ENCODE data around the gene PEX13. TPM values are rescaled to one million over a fixed set of nuclear protein-coding genes. Genes with fewer than 3 reads are reported as not detected.

The PEX13 gene
- total RNA-seq, 1 experiment from 2014 or later, result 20.4 TPM

- H3K4me1 Mint-ChIP-seq, result no peaks in the 10 kb centered on the region
- ATAC-seq (no peak), DNase-seq (ENCODE audit: low spot score) (no peak)
- ChIA-PET POLR2A (interaction anchor here (1.4 kb wide), 1 partner anchor 9 kb away, joined by 4 read pairs; no protein-coding TSS in a partner anchor), CTCF (interaction anchor here (1.6 kb wide), 1 partner anchor 25 kb away, joined by 8 read pairs; no protein-coding TSS in a partner anchor)
- H3K36me3 Mint-ChIP-seq, result no peaks in the 10 kb centered on the region
- no peak overlapping the region for H3K27ac Mint-ChIP-seq
- no peaks in the 10 kb centered on the region for H3K27me3 Mint-ChIP-seq (ENCODE audit: low read depth)
- no peak overlapping the region for H3K4me3 Mint-ChIP-seq
- no peaks in the 10 kb centered on the region for H3K9me3 Mint-ChIP-seq
- TF ChIP-seq IRF2 (CRISPR knock-in tag; IDR thresholded peaks at IDR 0.05; ENCODE audit: borderline replicate concordance, low read depth), result no peak
- no peak for TF ChIP-seq SMAD3 (CRISPR knock-in tag; IDR thresholded peaks at IDR 0.05; ENCODE audit: borderline replicate concordance)
- TF ChIP-seq, protein P1, sequence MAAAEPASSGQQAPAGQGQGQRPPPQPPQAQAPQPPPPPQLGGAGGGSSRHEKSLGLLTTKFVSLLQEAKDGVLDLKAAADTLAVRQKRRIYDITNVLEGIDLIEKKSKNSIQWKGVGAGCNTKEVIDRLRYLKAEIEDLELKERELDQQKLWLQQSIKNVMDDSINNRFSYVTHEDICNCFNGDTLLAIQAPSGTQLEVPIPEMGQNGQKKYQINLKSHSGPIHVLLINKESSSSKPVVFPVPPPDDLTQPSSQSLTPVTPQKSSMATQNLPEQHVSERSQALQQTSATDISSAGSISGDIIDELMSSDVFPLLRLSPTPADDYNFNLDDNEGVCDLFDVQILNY (CRISPR knock-in tag; IDR thresholded peaks at IDR 0.05), result no peak
- TF ChIP-seq CREM (CRISPR knock-in tag; IDR thresholded peaks at IDR 0.05), result no peak
- TF ChIP-seq NR2C2 (CRISPR knock-in tag; IDR thresholded peaks at IDR 0.05), result no peak
- TF ChIP-seq ZNF396 (CRISPR knock-in tag; IDR thresholded peaks at IDR 0.05; ENCODE audit: borderline replicate concordance), result no peak
Measured at GRCh38 chr2:60973705-60974104, 43.8 kb upstream of the PEX13 start.

GRCh38 chr2:60974652-60975051 lies 42.9 kb upstream of the PEX13 start:
- Mint-ChIP-seq H3K27me3 (ENCODE audit: low read depth) (no peaks in the 10 kb centered on the region), H3K27ac (no peak overlapping the region), H3K36me3 (no peaks in the 10 kb centered on the region), H3K4me1 (no peaks in the 10 kb centered on the region), H3K9me3 (no peaks in the 10 kb centered on the region), H3K4me3 (no peak overlapping the region)
- POLR2A ChIA-PET, result interaction anchor here (1.4 kb wide), 1 partner anchor 9 kb away, joined by 4 read pairs; no protein-coding TSS in a partner anchor
- no peak for DNase-seq (ENCODE audit: low spot score)
- TF ChIP-seq TEAD4 (CRISPR knock-in tag; IDR thresholded peaks at IDR 0.05), result no peak
- no peak for TF ChIP-seq ZNF138 (CRISPR knock-in tag; conservative IDR thresholded peaks at IDR 0.05)
- TF ChIP-seq NR3C1 (CRISPR knock-in tag; conservative IDR thresholded peaks at IDR 0.05; ENCODE audit: low read depth), result no peak
- no peak for TF ChIP-seq ZNF416 (CRISPR knock-in tag; IDR thresholded peaks at IDR 0.05)
- no peak for TF ChIP-seq EMX1 (CRISPR knock-in tag; IDR thresholded peaks at IDR 0.05)
- TF ChIP-seq TEAD1 (CRISPR knock-in tag; IDR thresholded peaks at IDR 0.05), result no peak
- TF ChIP-seq ELF4 (CRISPR knock-in tag; IDR thresholded peaks at IDR 0.05; ENCODE audit: low read depth), result no peak
- TF ChIP-seq ATF1 (CRISPR knock-in tag; IDR thresholded peaks at IDR 0.05), result no peak
- TF ChIP-seq, protein P2, sequence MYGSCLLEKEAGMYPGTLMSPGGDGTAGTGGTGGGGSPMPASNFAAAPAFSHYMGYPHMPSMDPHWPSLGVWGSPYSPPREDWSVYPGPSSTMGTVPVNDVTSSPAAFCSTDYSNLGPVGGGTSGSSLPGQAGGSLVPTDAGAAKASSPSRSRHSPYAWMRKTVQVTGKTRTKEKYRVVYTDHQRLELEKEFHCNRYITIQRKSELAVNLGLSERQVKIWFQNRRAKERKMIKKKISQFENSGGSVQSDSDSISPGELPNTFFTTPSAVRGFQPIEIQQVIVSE (CRISPR knock-in tag; IDR thresholded peaks at IDR 0.05; ENCODE audit: borderline replicate concordance), result no peak
- no peak for TF ChIP-seq PREB (CRISPR knock-in tag; IDR thresholded peaks at IDR 0.05; ENCODE audit: borderline replicate concordance)
- TF ChIP-seq, protein P3, sequence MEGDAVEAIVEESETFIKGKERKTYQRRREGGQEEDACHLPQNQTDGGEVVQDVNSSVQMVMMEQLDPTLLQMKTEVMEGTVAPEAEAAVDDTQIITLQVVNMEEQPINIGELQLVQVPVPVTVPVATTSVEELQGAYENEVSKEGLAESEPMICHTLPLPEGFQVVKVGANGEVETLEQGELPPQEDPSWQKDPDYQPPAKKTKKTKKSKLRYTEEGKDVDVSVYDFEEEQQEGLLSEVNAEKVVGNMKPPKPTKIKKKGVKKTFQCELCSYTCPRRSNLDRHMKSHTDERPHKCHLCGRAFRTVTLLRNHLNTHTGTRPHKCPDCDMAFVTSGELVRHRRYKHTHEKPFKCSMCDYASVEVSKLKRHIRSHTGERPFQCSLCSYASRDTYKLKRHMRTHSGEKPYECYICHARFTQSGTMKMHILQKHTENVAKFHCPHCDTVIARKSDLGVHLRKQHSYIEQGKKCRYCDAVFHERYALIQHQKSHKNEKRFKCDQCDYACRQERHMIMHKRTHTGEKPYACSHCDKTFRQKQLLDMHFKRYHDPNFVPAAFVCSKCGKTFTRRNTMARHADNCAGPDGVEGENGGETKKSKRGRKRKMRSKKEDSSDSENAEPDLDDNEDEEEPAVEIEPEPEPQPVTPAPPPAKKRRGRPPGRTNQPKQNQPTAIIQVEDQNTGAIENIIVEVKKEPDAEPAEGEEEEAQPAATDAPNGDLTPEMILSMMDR (IDR thresholded peaks at IDR 0.05), result no peak
- TF ChIP-seq SOX15 (CRISPR knock-in tag; IDR thresholded peaks at IDR 0.05), result no peak
- TF ChIP-seq ZNF281 (CRISPR knock-in tag; IDR thresholded peaks at IDR 0.05), result no peak
- no peak for ATAC-seq
- CTCF ChIA-PET, result interaction anchor here (0.7 to 1.6 kb wide), 2 partner anchors 24 to 267 kb away, joined by 7 to 8 read pairs; no protein-coding TSS in a partner anchor

Measured in WTC11 (cell line).